ENCODE measurements around the gene WDR59.
"Not testable (repeated sequence)": the region's sequence is repeated elsewhere in the genome, so short reads cannot be mapped to it uniquely, and the experiment has no call there.

Gene WDR59

DNA sequence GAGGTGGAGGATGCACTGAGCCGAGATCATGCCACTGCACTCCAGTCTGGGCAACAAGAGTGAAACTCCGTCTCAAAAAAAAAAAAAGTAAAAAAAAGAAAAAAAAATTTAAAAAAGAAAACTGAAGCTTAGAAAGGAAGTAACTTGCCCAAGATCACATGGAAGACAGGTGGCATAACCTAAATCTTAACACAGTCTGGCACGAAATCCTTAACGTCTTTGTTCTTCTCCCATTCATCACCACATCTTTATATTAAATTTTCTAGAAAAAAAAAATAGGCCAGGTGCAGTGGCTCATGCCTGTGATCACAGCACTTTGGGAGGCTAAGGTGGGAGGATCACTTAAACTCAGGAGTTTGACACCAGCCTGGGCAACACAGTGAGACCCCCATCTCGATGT, 9.3 kb downstream of the WDR59 start:
- no peak for DNase-seq

DNA sequence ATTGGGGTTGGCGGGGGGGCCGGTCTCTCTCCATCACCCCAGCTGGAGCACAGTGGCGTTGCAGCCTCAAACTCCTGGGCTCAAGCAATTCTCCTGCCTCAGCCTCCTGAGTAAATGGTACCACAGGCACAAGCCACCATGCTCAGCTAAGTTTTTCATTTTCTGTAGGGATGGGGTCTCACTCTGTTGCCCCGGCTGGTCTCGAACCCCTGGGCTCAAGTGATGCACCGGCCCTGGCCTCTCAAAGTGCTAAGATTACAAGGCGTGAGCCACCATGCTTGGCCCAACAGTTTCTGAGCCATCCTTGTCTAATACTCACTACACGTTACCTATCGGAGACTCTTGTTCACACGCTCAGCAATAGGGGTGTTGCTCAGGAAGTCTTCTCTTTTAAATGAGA, 11.6 kb downstream of the WDR59 start:
- DNase-seq: no peak

DNA sequence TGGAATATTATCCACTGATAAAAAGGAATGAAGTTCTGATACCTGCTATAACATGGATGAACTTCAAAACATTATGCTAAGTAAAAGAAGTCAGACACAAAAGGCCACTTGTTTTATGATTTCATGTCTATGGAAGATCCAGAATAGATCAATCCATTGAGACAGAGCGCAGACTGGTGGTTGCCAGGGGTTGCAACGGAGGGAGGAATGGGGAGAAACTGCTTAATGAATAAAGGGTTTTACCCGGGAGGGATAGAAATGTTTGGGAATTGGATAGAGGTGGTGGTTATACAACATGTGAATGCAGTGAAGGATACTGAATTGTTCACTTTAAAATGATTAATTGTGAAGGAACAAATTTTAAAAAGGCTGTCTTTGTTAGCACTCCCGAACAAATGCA, 30.2 kb downstream of the WDR59 start:
- no peak for DNase-seq

DNA sequence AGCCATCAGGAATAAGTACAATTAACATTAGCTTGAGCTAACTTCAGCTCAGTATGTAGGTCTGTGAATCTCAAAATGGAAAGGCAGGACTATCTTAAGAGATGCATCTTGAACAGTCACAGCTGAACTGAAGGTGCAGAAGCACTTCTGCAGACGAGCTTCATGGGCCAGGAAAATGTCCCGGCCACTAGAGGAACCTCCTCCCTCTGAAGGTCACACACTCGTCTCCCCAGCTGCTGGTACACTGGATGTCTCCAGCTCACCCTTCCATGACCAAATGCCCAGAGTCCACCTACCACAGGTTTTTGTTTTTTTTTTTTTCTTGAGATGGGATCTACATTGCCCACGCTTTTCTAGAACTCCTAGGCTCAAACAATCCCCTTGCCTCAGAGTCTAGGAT, 33.2 kb downstream of the WDR59 start:
- DNase-seq: no peak

DNA sequence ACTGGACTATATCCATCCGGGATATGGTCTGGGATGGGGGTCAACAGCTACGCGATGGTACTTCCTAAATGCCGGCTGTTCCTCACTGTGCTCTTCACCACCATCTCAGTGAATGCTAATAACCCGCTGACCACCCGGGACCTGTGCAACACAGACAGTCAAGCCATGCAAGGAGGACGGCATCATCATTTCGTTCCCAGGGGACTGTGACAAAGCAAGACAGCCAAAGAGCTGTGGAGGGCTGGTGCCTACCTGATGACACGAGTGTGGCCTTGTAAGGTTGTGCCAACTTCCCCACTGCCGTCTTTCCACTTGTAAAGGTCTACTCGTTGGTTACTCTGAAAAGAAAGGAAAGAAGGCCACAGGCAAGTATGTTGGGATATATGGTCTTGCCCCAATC, 33.7 kb downstream of the WDR59 start:
- DNase-seq: no peak

DNA sequence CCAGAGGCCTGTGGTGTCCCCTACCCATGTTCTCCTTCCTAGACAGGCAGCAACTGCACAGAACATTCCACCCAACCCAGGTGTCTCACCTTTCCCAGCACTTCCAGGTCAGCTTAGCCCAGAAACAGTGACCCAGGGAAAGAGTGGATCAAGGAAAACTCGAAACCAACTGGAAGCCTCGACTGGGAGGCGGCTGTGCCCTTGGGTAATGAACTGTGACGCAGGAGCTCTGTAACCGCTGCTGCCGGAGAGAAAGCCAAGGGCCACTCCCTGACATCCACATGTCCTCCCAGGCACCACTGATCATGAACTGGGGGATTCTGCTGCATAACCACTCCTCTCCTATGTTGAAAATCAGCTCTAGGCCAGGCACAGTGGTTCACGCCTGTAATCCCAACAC, 34.4 kb downstream of the WDR59 start:
- no peak for DNase-seq

DNA sequence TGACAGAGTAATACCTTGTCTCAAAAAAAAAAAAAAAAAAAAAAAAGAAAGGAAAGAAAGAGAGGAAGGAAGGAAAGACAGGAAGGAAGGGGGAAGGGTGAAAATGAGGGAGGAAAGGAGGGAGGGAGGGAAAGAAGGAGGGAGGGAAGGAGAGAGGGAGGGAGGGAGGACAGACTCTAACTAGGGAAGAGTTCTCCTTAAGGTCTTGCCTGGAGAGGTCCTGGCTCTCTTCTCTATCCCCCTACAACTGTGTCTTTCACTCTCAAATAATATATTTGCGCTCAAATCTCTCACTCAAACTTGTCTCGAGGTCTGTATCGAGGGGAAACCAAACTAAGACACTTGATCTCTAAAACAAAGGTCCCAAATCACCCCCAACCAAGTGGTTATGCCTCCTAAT, 35.6 kb downstream of the WDR59 start:
- no peak for DNase-seq

DNA sequence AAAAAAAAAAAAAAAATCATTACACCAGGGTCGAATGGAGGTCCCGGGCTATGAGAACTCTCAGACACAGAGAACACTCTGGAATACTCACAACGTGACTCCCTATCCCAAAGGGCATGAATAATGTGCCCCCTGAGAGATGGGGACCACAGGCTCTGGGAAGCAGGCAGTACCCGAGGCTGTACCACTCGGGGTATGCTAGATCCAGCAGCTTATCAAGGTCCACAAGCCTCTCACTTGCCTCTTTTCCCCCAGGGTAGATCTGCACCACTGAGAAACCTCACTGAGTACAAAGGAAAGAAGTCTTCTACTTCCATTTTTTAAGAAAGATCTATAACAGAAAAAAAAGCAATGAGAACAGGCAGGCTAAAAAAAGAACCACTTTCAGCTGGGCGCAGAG, 40.5 kb downstream of the WDR59 start:
- no peak for DNase-seq

DNA sequence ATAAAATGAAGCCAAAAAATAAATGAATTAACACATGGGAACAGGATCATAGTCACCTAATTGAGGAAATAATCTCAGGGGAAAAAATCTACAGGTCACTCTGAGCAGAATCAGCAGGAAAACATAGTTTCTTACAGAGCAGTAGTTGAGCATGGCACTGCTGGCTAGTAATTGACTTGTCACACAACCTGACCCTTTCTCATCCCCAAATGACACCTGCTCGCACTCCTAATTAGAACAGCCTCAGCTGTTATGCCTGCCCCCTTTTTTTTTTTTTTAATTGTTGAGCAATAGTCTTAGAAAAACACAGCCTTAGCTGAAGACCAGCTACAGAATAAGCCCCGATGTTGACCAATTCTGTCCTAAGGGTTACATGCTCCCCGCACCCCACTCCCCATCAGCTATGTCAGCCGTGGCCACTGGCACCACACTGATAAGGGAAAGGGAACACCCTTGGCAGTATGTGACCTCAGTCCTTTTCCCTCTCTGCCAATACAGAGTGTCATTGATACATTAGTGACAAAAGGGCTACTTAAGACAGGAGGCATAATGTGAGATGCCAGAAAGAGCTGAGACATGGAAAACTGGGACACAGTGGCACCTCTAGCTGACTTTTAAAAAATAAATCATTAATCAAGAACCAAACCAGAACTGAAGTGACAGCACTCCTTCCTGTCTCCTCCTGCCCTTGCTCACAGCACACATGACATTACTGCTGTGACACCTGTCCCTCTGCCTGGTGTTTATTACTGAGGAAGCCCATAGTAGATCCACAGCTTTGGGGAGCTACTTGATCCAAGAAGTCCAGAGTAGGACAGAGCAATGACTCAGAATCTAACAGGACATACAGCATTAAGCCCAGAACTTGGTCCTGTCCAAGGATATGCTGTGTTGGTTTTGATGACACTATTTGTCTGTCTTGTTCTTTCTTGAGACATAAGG, 41.7 kb downstream of the WDR59 start:
- DNase-seq: no peak

DNA sequence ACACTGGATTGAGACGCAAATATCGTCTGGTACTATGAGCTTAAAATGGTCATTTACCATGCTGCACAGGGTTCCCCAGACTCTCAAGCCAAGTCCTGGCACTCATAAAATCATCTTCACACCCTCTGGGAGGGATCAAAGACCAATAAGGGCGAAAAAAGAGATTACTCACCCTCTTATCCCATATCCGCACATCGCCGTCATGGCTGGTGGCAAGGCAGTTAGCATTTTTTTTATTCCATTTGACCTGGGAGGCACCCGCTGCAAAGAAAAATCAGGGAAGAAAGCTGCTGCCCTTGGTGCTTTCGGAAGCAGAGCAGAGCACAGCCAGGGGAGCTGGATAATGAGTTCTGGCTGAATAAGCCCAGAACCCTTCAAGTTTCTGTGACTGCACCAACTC, 42.4 kb downstream of the WDR59 start:
- DNase-seq: no peak

DNA sequence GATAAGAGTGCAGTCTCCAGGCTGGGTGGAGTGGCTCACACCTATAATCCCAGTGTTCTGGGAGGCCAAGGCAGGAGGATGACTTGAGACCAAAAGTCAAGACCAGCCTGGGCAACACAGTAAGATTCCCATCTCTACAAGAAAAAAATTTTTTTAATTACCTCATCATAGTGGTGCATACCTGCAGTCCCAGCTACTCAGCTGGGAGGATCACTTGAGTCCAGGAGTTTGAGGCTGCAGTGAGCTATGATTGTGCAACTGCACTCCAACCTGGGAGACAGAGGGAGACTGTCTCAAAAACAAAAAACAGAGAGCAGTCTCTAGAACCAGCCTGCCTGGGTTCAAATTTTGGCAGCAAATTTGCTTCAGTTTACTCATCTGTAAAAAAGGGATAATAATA, 45.2 kb downstream of the WDR59 start:
- DNase-seq: no peak

DNA sequence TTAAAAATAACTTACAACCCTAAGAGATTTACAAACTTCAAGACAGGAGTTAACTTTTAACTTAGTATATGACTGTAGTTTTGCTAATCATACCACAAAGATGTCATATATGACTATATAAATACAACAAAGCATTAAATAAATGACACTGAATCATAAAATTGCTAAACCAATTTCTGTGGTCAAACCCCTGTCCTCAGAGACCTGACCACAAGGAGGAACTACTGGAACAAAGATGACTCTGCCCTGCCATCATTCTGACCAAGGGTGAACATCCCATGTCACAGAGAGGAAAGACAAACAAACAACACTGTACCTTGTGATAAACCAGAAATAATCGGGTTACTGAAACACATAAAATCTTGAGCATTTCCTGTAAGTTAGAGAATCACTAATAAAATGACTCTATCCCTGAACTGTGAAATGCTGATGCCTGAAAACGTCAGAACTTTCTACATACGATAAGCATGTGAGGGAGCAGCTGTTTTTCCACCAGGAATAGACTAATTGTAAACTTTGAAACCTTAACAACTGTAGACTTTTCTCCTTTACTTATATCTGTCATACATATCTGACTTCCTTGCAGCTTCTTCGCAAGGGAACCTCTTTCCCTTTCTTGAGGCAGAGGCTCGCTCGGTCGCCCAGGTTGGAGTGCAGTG, 47.9 kb downstream of the WDR59 start:
- peak; percentile 4 for DNase-seq

DNA sequence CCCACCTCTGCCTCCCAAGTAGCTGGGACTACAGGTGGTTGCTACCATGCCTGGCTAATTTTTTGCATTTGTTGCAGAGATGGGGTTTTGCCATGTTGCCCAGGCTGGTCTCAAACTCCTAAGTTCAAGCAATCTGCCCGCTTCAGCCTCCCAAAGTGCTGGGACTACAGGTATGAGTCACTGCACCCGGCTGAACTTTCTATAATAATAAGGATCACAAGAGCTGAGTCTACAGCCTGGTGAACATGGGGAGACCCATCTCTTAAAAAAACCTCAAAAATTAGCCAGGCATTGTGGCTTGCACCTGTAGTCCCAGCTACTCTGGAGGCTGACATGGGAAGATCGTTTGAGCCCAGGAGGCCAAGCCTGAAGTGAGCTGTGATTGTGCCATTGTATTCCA, 53.5 kb downstream of the WDR59 start:
- no peak for DNase-seq

DNA sequence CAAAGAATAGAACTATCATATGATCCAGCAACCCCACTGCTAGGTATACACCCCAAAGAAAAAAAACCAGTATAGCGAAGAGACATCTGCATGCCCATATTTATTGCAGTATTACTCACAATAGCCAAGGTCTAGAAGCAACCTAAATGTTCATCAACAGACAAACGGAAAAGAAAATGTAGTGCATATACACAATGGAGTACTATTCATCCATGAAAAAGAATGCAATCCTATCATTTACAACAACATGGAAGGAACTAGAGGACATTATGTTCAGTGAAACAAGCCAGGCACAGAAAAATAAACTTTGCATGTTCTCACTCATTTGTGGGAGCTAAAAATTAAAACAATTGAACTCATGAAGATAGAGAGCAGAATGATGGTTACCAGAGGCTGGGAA, 55.3 kb downstream of the WDR59 start:
- DNase-seq: no peak

DNA sequence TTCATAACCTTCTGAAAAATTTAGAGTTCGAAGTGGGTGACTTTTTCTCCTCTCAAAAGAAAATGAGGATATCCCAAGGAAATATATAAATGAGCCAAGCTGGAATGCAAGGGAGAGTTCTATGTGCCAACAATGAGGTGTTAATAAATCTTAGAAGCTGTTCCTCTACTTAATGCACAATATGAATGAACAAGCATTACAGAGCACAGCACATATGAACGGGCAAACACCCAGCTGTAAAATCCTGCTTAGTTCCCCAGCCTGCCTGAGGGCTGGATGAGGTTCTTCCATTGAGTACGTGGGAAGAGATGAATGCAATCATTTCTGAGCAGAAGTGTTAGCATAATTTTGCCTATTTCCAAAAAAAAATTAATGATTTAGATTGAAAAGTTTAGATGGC, 58.1 kb downstream of the WDR59 start:
- no peak for DNase-seq

DNA sequence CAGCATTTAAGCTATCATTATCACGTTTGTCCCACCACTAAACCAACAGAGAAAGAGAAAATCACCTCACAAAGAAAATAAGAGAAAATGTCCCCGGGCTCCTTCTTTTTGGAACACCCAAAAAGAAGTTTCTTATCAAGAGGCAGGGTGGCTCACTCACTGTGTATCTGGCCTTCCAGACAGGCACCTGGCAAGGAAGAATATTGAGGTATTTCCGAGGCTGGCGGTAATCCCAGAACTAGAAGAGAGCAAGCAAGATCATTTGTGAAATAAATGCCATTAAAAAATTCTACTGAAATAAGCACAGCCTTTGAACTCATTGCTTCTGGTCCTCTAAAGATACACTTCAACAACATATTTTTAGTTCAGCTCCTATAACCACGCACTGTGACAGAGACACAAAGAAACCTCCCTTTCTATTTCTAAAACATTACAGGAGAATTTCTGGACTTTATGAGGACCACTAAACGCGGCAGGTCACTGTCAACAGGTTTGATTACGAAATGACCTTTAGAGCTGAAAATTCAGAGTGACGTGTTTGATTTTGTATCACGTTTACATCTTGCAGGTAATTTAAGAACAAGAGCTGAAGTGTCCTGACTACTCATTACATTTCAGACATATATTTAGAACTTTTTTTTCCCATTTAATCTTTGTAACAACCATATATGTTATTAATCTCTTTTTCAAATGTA, 61.0 kb downstream of the WDR59 start:
- DNase-seq: no peak

DNA sequence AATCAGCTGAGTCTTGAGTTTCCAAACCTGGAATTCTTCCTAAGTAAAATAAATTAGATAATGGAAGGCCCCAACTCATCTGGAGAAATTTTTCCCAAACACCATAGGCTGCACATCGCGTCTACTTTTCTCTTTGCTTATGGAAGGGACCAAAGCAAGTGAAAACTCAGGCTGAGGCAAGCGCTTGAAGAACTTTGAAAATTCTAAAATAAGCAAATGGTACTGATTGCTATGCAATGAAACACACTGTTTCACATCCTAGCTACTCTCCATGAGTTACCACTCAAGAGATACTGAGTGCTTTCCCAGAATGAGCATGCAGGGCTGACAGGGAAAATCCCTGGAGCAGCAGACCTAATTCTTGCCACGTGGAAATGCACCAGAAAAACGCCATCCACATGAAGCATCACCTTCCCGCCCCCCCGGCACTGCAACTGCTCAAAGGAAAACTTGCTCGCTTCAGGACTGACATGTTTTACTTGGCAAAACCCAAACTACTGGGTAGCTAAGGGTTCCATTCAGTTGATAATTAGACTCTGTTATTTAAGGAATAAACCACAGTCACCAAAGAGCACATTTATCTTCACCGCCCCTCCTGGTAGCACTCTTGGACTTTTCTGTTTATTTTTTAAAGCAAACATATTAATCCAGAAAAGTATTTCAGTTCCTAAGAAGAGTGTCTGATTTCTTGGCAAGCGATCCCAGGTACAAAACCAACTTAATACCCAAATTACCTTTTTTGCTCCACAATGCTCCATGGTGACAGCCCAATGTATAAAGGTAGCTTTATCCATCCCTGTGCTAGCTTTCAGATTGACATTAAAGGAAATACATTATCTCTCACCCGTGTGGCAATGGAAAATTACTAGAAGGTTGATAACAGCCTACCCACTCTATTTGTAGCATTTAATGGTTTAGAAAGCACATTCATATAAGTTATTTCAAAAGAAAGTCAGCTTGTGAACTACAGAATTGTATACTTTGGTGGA, 62.5 kb downstream of the WDR59 start:
- no peak for DNase-seq

DNA sequence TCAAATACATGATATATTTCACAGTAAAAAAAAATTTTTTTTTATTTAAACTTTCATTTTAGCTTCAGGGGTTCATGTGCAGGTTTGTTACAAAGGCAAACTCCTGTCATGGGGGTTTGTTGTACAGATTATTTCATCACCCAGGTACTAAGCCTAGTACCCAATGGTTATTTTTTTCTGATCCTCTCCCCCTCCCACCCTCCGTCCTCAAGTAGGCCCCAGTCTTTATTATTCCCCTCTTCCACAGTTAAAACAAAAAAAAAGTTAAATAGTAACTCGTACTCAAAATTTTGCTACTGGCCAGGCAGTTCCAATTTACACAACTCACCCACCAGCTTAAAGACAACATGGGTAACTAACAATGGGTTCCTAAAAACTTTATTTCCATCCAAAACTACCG, 63.9 kb downstream of the WDR59 start:
- DNase-seq: no peak

DNA sequence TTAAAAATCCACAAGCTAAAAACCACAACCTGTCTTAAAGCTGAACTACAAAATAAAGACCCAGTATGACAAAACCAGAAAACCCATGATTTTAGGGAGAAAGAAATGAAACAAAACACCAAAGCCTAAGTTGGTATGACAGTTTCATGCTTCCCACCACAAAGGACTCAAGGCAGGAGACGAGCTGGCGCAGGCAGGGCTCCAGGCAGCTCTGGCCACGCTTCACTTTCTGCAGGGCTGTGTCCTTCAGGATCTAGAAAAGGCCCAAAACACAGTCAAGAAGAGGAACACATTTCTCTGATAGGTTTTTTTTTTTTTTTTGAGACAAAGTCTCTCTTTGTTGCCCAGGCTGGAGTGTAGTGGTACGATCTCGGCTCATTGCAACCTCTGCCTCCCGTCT, 75.3 kb downstream of the WDR59 start:
- no peak for DNase-seq

DNA sequence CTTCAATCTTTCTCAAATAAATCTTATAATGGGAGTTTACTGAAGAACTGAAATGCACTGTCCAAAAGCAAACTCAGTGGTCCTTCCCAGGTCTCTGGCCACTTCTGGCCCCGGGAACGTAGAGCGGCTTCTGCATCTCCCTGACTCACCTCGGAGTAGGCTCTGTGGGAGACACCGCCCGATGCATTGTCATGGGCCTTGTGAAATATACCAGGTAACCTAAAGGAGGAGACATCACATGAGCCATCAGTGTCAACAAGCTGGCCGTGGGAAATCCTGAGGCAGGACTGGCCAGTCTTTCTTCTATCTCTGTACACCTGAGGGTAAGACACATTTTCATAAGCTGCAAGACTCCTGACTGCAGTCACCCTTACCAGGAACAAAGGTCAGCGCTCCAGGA, 76.2 kb downstream of the WDR59 start:
- DNase-seq: not testable (repeated sequence)

DNA sequence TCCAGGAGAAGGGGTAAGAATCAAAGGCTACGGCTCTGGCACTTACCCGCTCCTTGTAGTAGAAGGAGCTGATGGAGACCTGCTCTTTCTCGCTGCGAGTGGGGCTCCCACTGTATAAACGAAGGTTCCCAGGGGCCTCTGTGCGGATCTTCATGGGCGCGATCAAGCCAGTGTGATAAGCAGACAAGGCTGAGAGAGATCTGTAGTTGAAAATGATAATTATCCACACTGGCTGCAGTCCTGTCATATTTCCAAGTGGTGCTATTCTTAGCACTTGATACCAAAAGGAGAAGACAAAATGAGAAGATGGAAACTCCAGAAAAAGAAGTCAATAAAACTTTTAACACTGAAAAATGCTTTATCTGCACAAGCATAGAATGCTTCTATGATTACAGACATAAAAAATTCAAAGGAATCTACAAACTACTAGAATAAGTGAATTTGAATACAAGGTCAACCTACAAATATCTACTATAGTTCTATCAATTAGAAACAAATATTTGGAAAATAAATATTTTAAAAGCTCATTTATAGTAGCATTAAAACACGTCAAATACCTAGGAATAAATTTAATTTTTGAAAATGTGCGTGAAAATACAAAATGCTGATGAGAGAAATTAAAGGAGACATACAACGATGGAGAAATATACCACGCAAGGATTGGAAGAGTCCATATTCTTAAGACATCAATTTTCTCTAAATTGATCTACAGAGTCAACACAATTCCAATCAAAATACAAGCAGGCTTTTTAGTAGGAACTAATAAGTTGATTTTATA, 80.8 kb downstream of the WDR59 start:
- DNase-seq: no peak

DNA sequence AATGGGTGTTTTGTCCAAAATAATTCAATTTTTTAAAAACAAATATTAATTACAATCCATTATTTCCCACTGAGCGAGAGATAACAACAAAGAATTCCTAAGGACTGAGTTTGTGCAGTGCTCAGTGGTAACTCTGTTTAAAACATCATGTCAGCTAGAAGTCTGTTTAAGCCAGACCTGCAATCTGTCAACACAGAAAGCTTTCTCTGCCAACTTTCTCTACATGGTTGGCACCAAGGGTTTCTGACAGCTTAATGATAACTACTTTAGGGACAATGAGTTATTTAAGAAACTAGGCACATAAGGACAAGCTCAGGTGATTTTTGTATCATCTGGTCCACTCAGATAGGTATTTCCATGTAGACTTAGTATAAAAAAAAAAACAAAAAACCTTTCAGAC, 81.8 kb downstream of the WDR59 start:
- DNase-seq: no peak
